ENCODE data around the gene PRKAG2.

Gene PRKAG2

GRCh38 chr7:151686016-151686766 lies 190.7 kb downstream of the PRKAG2 start:
- no peak for DNase-seq

DNA sequence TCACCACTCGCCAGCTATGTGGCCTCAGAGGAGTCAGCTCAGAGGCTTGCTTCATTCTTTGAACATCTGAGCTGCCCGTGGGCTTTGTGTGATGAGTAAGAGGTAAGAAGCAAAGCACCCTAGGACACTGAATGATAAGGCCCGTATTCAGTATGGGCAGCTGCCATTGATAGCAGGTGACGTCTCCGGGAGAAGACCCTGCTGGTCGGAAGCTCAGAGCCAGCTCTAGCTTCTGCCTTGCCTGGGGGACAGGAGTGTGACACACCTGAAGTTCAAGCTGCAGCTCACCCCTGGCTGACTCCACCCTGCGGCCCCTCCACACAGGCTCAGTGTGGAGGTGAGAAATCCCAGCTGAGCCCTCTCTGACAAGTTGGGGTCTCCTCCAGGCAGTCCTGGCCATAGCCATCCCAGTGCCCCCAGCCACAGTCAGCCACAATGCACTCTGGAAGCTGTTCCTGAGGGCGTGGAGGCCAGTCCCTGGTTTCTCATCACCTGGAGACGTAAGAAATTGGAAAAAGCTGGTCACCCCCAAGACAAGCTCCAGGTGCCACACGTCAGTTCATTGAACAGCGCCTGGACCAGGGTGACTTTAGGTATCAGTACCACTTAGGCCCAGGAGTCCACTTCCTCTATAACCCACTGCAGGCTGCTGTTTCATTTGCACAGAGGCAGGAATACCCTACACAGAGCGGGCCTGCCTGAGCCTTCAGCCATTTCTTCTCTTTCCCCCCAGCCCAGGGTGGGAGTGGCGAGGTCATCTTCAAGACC lies 192.3 kb downstream of the PRKAG2 start:
- no peak for DNase-seq

- no peak for DNase-seq
Observed at GRCh38 chr7:151683615-151684407, 193.1 kb downstream of the PRKAG2 start.

GRCh38 chr7:151682831-151683614 lies 193.9 kb downstream of the PRKAG2 start:
- DNase-seq, result no peak

DNA sequence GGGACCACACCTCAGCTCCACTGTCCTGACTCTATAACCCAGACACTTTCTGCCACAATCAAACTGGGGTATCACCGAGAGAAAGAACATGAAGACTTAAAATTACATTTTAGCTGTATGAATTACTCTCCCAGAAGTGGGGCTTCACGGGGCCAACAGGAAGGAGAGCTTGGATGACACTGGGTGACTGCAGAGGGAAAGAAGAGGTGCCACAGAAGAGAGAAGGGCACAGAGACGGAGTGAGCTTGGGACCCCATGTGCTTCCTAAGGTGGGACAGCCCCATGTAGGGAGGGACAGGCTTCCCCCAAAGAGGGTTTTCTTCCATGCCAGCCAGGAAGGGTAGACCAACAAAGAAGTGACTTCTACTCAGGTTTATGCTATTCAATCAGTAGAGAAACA lies 195.2 kb downstream of the PRKAG2 start:
- DNase-seq, result no peak

GRCh38 chr7:151680810-151681209 lies 196.1 kb downstream of the PRKAG2 start:
- no peak for DNase-seq

DNA sequence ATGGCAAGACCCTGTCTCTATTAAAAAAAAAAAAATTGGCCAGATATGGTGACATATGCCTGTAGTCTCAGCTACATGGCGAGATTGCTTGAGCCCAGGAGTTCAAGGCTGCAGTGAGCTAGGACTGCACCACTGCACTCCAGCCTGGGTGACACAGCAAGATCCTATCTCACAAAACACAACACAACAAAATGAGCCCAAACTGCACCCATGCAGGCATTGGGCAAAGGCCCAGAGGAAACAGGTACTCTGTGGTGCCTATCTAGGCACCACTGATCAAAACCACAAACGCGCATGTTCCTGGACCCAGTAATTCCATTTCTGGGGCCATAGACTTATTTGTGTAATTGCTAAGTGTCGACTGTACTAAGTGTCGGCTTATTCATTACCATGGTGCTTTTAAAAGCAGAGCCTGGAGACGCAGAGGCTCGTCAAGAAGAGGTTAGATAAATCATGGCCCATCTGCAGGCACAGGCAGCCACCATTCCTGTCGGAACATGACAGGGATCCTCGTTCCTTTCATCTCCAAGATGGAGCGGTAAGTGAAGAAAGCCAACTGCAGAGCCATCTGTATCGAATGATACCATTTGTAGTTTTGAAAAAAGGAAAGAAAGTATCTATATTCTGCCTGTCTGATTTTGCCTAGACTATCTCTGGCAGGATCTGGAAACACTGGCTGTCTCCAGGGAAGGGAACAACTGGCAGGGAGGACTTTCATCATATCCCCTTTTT lies 196.9 kb downstream of the PRKAG2 start:
- no peak for DNase-seq

DNA sequence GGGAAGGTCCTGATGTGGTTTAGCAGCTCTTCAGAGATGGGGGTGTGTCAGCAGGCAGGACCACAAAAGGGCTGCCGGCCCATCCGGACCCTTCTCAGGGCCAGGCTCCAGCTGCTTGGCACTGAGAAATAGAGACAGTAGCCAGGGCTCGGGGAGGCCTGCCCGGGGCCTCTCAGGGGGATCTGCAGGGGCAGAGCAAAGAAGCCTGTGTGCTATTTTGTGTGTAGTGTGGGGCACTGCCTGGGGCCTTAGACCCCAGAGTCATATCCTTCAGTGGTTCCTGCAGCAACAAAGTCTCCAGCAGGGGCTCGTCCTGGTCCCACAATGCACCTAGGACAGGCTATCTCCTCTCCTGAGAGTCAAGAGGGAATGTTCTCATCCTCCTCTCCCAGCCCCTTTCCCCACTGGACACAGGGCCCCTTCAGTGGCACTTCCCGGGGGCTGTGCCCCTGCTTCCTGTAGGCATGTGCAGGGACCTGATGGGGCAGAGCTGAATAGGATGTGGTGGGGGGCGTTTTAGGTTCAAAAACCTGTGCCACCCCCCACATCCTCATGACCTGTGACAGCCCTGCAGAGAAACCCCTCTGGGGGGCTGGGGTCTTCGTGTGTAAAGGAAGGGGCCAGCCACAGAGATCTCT lies 197.7 kb downstream of the PRKAG2 start:
- DNase-seq, result no peak

DNA sequence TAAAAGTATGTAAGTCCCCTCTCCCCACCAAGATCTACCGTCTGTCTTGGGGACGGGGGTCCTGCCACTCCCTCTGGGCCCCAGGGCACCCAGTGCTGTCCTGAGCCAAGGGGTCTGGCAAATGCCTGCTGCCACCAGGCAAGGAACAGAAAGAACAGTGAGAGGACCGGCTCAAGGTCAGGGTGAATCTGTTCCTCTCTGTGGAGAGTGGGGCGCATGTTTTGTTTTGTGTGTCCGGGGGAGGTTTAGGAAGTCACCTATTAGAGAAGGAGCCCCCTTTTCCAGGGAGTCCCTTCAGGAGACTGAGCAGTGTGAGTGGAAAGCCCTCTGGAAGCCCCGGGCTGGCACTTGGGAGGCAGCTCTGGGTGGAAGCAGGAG lies 198.7 kb downstream of the PRKAG2 start:
- DNase-seq, result no peak

DNA sequence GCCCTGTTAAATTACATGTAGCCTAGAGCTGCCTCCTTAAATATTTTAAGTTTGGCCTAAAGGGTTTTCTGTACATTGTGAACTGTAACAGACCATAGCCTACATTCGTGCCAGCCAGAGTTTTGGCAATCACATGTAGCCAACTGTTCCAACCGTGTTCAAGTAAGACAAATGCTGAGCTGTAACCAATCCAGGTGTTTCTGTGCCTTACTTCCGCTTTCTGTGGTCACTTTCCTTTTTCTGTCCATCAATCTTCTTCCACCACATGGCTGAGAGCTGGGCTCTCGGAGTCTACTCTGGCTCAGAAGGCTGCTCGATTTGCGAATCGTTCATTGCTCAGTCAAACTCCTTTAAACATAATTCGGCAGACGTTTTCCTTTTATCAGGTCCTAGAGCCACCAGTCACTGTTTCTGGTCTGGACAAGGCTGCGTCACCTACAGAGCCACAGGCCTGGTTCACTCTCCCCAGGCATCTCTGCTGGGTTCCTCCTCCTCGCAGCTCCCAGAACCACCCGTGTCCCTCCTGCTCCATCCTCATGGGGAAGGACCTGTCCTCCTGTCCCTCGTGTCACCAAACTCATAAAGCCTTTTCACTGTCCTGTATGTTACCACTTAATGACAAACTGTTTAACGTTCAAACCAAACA lies 199.2 kb downstream of the PRKAG2 start:
- DNase-seq, result no peak

DNA sequence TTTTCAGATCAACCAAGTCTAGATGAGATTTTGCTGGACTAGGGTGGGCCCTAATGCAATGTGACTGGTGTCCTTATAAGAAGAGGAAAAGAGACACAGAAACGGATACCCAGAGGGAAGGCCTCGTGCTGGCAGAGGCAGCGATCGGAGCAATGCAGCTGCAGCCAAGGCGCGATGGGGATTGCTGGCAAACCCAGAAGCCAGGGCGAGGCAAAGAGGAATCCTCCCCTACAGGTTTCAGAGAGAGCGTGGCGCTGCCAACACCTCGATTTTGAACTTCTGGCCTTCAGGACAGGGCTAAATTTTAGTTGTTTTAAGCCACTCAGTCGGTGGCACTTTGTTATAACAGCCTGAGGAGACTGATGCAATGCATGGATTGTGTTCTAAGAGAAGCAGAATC lies 200.2 kb downstream of the PRKAG2 start:
- no peak for DNase-seq

- no peak for DNase-seq
Observed at GRCh38 chr7:151675196-151675920, 201.6 kb downstream of the PRKAG2 start.

- no peak for DNase-seq
Observed at GRCh38 chr7:151674161-151674920, 202.6 kb downstream of the PRKAG2 start.

DNA sequence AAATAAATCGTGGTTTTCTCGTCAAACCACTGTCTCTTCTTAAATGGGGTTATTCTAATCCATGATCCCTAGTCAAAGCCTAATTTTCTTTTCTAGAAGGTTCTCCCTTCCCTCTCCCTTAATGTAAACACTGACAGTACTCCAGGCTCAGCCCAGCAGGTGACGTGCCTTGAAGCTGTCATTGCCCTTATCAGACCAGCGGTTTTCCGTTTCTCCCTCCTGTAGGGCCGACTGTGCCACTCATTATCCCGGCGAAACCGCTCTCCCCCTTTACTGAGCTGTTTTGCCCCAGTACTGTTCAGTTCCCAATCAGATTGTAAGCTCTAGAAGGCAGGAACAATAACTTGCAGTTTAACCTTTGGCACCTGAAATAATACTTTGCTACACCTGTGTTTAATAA lies 203.7 kb downstream of the PRKAG2 start:
- no peak for DNase-seq

DNA sequence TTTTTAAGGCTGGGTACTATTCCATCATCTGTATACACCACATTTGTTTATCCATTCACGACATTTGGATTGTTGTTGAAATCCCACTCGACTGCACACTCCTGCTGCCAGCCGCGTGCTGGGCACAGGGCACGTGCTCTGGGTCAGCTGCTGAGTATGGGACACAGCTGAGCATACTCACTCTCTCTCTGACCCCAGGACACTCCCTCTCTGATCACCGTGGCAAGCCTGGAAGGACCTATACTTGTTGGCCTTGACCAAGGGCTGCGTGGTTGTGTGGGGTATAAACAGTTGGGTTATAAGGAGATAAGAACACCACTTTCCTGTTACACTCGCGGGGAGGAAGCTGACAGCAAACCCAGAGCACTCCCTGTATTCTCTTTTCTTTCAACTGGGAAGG lies 204.2 kb downstream of the PRKAG2 start:
- DNase-seq, result no peak

DNA sequence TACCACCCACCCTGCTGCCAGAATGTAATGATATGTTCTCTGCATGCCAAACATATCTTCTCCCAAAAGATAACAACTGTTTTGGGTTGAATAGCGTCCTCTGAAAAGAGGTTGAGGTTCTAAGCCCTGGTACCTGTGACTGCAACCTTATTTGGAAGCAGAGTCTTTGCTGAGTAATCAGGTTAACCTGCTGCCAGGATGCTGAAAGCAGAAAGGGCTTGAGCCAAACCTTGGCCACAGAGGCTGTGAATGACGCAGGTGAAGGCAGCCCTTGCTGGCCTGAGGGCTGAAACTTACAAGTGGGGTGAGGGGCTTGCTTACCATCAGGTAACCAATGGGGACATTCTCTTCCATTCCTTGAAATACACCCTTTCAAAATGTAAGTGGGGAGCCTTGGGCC lies 205.4 kb downstream of the PRKAG2 start:
- no peak for DNase-seq

GRCh38 chr7:151669762-151670161 lies 207.2 kb downstream of the PRKAG2 start:
- no peak for DNase-seq

DNA sequence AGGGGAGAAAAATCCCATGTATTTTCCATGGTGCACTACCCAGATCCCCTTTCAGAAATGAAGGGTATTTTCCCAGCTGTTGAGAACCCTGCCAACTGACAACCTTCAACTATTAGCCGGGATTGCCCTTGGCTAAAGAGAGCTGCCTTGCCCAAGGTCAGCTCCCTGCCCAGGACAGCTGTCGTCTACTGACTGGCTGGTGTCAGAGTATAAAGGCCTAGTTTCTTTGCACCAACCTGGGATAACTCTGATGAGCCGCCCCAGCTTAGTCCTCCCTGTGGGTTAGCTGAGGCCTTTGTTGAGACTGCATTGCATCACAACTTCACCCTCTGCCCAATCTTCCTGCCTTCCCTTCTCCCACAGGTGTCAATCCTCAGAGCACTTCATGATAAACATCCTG lies 210.0 kb downstream of the PRKAG2 start:
- DNase-seq, result no peak

DNA sequence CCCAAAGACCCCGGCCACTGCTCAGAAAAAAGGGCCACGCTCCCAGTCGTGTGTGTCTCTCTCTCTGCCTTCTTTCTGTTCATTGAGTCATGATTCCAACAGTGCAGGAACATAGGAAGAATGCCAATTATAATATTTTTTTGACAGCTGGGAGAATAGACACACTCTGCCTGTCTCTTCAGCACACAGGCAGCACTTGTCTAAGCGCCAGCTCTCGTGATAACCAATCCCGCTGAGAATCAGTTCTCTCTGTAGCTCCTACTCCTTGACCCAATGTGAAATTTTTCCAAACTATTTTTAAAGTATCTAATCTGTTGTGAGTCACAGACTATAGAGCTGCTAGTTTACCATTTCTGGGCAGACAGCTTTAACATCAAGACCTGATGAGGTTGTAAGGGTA lies 211.5 kb downstream of the PRKAG2 start:
- no peak for DNase-seq

DNA sequence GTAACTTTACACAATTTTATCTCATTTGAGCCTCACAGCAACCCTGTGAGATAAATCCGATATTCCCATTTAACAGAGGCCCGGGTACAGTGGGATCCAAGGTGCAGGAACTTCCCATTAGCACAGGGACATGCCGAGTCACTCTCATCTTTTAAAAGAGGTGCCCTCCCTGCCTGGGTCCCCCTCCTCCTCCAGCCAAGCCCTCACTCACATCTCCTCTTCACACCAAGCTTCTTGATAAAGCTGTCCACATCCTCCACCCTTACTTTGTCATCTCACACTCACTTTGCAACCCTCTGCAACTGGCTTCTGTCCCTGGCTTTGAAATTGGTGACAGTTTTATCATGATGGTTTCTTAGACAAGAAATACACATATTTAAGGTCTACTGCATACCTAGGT lies 212.6 kb downstream of the PRKAG2 start:
- DNase-seq, result no peak
